H1 (cell line): ENCODE data around the gene KRTAP4-9. TPM values are rescaled to one million over a fixed set of nuclear protein-coding genes. Genes with fewer than 3 reads are reported as not detected.

Source experiments
- CHD7 ChIP-seq: fragments of 300-600 bp; sonication (generic); IDR thresholded peaks from 2 replicates; pipeline ENCODE4 v1.7.1; 2012; ENCODE audit warnings: low read length, moderate library complexity, mild to moderate bottlenecking, inconsistent platforms; ENCODE audit not compliant: insufficient replicate concordance
- polyA plus RNA-seq, 7 experiments: library from polyadenylated mRNA; depleted of rRNA in 3 of 7; stranded (reverse) in 5 of 7; unstranded in 2 of 7; fragments of >200 nt in 5 of 7; fragments of 200-250 nt in 2 of 7; gene quantifications; 1 replicate in 5 of 7; 2 replicates in 1 of 7; 4 replicates in 1 of 7; pipeline versions ENCODE4 v1.2.1 to v1.2.3, GENCODE V29; 2011 to 2013; ENCODE audit warnings: missing spikeins in 2 of 7, mixed read lengths in 2 of 7
- total RNA-seq: library from RNA; stranded (reverse); fragmentation: NEBNext Ultra II Directional; extraction: Animal tissue kit (Norgen Biotek cat#: 25700); gene quantifications from 2 replicates; pipeline ENCODE4 v1.2.1, GENCODE V29; 2021

The KRTAP4-9 gene
- total and polyA plus RNA-seq, 2 of the 8 experiments (the other 6 are each of a cell fraction or from before 2014, with no cell fraction given) = not detected

DNA sequence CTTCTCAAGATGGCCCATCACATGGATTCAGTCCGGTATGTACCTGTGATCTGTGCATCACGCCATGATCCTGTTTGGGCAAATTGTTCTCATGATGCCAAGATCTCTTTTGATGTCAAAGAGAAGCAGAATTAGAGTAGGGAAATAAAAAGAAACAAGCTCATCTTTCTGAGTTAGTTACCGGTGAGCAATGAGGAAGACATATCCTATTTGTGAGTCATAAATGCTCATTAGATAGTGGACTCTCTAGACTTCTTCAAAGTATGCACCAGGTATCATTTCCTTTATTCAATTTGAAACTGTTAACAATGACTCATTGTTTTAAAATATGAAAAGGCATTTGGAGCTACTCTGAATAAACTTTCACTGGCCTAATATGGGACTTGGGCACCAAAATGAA is 26.8 kb downstream of the KRTAP4-9 start (continued):
- TF ChIP-seq CHD7 = no peak
